HEK293T (cell line): ENCODE measurements around the gene LRRC74A.

ENCODE experiments used
- ARNT ChIP-seq: fragments of 450-650 bp; IDR thresholded peaks from 2 replicates; pipeline ENCODE4 v1.6.1; 2017; ENCODE audit warnings: mild to moderate bottlenecking
- BHLHE40 ChIP-seq: fragments of 450-650 bp; IDR thresholded peaks from 2 replicates; pipeline ENCODE4 v1.6.1; 2016; ENCODE audit warnings: mild to moderate bottlenecking, moderate library complexity, borderline replicate concordance
- CTBP1 ChIP-seq: fragments of 450-650 bp; IDR thresholded peaks from 2 replicates; pipeline ENCODE4 v1.6.1; 2016; ENCODE audit warnings: borderline replicate concordance
- ELF4 ChIP-seq: fragments of 450-650 bp; IDR thresholded peaks from 2 replicates; pipeline ENCODE4 v1.6.1; 2017; ENCODE audit warnings: antibody characterized with exemption
- FOXK2 ChIP-seq: fragments of 450-650 bp; IDR thresholded peaks from 2 replicates; pipeline ENCODE4 v1.6.1; 2016; ENCODE audit warnings: mild to moderate bottlenecking
- FOXM1 ChIP-seq: fragments of 450-650 bp; IDR thresholded peaks from 2 replicates; pipeline ENCODE4 v1.6.1; 2017; ENCODE audit warnings: mild to moderate bottlenecking, borderline replicate concordance
- HDGF ChIP-seq: fragments of 450-650 bp; IDR thresholded peaks from 2 replicates; pipeline ENCODE4 v1.6.1; 2017; ENCODE audit warnings: antibody characterized with exemption, borderline replicate concordance
- LEF1 ChIP-seq: fragments of 450-650 bp; IDR thresholded peaks from 2 replicates; pipeline ENCODE4 v1.6.1; 2017; ENCODE audit warnings: mild to moderate bottlenecking, borderline replicate concordance
- SP1 ChIP-seq: fragments of 450-650 bp; IDR thresholded peaks from 2 replicates; pipeline ENCODE4 v1.6.1; 2017
- SUZ12 ChIP-seq: fragments of 450-650 bp; IDR thresholded peaks from 2 replicates; pipeline ENCODE4 v1.6.1; 2016; ENCODE audit warnings: mild to moderate bottlenecking
- TARDBP ChIP-seq: fragments of 450-650 bp; IDR thresholded peaks from 2 replicates; pipeline ENCODE4 v1.6.1; 2016
- ZNF384 ChIP-seq: fragments of 450-650 bp; IDR thresholded peaks from 2 replicates; pipeline ENCODE4 v1.6.1; 2016
- TF ChIP-seq, protein P1 (sequence below): fragments of 450-650 bp; IDR thresholded peaks from 2 replicates; pipeline ENCODE4 v1.6.1; 2016

DNA sequence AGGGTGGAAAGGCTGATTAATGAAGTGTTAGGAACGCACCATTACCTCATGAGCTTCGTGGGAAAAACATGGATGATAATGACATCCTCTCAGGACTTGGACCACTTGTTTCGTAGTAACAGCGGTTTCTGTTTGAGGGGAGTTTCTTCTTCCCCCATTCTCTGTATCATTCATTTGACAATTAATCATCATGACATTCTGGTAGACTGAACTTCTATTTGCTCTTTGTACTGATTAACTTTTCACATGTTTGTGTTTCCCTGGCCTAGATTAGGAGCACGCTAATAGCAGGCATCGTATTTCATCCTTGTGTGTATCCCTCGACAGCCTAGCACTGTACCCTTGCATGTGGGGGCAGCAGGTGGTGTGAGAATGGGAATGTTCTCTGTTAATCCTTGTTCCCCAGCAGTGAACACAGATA, 8.0 kb downstream of the LRRC74A start:
- TF ChIP-seq SUZ12 (no peak), HDGF (no peak), SP1 (no peak), ZNF384 (no peak), BHLHE40 (no peak), CTBP1 (no peak), FOXM1 (no peak), ELF4 (no peak), TARDBP (no peak), FOXK2 (no peak), LEF1 (no peak), ARNT (no peak)
- TF ChIP-seq, protein P1, sequence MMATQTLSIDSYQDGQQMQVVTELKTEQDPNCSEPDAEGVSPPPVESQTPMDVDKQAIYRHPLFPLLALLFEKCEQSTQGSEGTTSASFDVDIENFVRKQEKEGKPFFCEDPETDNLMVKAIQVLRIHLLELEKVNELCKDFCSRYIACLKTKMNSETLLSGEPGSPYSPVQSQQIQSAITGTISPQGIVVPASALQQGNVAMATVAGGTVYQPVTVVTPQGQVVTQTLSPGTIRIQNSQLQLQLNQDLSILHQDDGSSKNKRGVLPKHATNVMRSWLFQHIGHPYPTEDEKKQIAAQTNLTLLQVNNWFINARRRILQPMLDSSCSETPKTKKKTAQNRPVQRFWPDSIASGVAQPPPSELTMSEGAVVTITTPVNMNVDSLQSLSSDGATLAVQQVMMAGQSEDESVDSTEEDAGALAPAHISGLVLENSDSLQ: no peak
